ENCODE results near the gene DNAAF5. TPM values are rescaled to one million over a fixed set of nuclear protein-coding genes. Genes with fewer than 3 reads are reported as not detected.
"Not testable (repeated sequence)": the region's sequence is repeated elsewhere in the genome, so short reads cannot be mapped to it uniquely, and the experiment has no call there.

The DNAAF5 gene
- total RNA-seq, 1 experiment from 2014 or later = 122 TPM

DNA sequence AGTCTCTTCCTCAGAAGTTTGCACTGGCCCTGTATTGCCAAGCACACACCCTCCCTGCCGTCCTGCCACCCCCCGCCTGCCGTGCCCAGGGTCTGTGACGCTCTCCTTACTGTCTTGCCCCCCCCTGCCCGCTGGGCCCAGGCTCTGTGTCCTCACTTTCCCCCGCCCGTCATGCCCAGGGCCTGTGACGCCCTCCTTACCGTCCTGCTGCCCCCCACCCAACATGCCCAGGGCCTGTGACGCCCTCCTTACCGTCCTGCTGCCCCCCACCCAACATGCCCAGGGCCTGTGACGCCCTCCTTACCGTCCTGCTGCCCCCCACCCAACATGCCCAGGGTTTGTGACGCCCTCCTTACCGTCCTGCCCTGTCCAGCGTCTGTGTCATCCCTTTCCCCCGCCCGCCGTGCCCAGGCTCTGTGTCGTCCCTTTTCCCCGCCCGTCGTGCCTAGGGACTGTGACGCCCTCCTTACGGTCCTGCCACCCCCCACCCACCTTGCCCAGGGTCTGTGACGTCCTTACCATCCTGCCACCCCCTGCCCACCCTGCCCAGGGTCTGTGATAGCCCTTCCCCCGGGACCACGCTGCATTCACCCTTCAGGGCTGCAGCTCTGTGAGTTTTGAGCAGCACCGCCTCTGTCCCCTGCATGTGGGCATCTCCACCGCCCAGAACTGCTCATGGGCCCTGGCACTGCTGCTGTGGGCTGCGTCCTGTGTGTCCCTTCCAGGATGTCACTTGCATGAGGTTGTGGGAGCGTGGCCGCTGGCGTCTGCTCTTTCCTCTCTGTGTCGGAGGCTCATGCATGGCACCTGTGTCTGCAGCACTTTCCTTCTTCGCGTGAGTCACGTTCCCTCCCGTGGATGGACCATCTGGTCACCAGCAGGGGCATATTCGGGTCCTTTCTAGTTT, 19.9 kb downstream of the DNAAF5 start:
- no peak for DNase-seq (ENCODE audit: low spot score)

DNA sequence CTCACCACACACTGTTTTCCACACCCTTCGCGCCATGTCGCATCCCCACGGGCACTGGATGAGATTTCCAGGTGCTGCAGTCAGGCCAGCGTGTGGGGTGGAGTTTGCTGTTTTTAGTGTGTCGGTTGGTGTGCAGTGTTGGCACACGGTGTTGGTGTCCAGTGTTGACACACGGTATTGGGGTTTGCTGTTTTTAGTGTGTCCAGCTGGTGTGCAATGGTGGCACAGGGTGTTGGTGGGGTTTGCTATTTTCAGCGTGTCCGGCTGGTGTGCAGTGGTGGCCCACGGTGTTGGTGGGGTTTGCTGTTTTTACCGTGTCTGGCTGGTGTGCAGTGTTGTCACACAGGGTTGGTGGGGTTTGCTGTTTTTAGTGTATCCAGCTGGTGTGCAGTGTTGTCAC, 20.7 kb downstream of the DNAAF5 start:
- no peak for DNase-seq (ENCODE audit: low spot score)

DNA sequence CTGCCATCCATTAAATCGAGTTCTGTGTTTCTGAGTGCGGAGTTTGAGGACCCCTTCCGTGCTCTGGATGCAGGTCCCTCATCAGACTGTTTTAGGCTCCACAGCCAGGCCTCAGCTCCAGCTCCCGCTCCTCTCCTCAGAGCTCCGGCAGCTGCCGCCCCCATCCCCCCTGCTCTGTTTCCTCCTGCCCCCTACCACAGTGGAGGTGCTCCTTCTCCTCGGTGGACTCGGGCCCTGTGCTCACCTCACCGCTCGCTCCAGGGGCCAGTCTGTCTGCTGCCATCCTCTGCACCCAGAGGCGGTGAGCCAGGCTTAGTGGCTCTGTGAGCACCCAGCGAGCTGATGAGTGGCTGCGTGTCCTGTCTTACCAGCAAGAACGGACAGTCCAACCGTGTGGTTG, 21.9 kb downstream of the DNAAF5 start:
- no peak for DNase-seq (ENCODE audit: low spot score)

DNA sequence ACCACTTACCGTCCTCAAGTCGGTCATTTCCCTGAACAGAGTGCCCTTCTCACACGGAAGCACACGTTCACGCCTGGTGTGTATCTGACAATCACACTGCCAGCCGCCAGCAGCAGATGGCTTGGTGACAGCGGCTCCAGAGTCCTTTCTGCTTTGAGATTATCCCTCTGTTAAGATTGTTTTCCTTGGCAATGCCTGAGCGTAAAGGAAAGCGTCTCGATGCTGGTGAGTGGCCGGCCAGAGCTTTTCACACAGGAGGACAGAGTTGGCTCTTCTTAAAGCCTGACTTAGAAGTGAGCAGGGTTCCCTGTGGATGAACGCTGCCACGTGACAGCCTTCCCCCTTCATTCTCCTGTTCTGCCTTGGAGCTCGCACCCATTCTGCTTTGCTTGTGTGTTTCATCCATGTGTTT, 22.6 kb downstream of the DNAAF5 start:
- no peak for DNase-seq (ENCODE audit: low spot score)

DNA sequence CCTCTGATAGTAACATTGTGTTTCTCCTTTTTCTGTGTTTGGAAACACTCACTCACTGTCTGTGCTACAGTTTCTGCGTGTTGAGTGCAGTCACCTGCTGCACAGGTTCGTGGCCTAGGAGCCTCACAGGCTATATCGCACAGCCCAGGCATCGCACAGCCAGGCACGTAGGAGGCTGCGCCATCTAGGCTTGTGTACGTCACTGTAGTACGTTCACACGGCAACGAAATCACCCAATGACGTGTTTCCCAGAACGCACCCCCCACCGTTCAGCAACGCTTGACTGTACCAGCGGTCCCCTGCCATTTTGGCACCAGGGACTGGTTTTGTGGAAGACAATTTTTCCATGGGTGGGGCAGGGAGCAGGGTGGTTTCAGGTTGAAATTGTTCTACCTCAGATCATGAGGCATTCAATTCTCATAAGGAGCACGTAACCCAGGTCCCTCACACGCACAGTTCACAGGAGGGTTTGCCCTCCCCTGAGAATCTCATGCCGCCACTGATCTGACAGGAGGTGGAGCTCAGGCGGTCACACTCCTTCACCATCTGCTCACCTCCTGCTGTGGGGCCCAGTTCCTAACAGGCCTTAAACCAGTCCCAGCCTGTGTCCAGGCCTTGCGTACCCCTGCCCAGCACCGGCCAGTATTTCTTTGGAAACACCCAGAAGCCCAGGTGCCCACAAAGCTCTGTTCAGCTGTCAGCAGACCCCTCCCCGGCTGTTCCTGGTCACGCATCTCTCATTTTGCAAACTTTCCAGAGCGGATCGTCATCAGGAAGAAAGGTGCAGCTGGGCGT, 23.8 kb downstream of the DNAAF5 start:
- DNase-seq (ENCODE audit: low spot score) = no peak

DNA sequence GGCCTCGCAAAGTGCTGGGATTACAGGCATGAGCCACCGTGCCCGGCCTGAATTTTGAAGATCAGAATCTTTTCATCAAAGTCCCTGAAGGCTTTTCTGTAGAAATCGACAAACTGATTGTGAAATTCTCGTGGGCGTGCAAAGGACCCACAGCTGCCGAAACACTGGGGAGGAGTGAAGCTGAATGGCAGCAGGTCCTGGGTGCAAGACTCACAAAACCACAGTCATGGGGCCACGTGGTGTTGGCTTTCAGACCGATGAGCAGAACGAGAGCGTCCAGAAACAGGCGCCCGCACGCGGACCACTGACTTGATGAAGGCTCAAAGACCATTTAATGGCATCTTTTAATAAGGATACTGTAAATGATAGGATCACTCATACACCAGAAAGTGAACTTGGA, 25.3 kb downstream of the DNAAF5 start:
- DNase-seq (ENCODE audit: low spot score) = no peak

DNA sequence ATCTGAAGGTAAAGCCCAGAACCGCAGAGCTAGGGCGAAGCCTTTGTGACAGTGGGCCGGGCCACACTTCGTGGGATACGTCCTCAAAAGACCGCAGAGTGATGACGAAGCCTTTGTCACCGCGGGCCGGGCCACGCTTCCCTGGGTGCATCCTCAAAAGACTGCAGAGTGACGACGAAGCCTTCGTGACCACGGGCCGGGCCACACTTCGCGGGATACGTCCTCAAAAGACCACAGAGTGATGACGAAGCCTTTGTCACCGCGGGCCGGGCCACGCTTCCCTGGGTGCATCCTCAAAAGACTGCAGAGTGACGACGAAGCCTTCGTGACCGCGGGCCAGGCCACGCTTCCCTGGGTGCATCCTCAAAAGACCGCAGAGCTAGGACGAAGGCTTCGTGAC, 25.8 kb downstream of the DNAAF5 start:
- not testable (repeated sequence) for DNase-seq (ENCODE audit: low spot score)

DNA sequence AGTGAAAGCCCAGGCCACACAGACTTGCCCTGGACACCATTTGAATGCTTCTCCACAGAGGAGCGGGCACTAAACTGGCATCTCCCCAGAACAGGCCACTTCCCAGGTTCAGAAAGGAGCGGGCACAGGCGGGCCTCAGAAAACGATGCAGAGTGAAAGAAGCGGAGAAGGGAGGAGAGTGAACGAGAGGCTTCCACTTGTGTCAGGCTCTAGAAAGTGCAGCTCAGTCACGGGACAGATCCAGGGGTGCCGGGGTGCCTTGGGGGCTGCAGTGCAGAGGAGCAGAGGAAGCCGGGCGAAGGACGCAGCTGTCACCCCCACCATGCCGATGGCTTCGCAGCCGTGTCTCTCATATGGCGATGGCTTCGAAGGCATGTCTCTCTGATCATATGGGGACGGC, 26.7 kb downstream of the DNAAF5 start:
- DNase-seq (ENCODE audit: low spot score) = no peak

DNA sequence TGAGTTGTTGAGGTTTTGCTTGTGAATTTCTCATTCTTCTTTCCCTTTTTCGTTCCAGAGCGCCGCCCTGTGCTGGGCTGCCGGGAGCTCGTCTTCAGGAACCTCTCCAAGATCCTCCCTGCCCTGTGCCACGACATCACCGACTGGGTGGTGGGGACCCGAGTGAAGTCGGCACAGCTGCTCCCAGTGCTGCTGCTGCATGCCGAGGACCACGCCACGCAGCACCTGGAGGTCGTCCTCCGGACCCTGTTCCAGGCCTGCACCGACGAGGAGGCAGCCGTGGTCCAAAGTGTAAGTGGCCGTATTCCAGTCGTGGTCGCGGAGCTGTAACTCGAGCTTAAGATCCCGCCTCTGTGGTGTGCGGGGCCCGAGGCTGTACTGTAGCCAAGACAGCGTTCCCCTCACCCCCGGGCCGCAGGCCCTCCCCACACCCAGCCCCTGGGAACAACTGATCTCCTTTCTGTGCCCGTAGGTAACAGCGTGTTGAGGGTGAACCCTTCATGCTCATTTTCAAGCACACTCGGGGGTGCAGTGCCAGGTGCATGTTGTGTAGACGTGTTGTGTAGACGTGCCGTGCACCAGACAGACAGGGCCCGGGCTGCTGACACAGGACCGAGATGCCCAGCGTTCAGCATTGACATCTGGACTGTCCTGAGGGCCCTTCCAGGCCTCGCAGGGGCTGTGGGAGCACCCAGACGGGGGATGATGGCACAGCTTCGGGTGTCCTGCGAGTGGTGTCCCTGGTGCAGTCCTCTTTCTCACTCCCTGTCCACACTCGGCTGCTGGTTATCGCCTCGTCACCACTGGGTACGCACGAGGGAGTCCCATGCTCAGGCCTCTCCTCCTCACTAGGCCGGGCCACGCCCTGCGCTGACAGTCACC, 28.3 kb downstream of the DNAAF5 start:
- no peak for DNase-seq (ENCODE audit: low spot score)

DNA sequence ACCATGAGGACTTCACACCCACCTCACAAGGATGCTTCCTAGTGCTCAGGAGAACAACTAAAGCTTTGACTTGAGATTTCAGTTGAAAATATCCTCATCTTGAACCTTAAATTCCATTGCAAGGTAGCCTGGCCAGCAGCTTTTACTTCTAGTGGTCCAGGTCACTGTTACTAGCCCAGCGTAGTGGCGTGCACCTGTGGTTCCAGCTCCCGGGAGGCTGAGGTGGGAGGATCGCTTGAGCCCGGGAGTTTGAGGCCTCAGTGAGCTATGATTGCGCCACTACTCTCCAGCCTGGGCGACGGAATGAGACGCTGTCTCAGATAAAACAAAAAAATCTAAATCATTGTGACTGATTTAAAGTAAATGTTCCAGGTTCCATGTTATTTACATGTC, 28.9 kb downstream of the DNAAF5 start:
- no peak for DNase-seq (ENCODE audit: low spot score)

DNA sequence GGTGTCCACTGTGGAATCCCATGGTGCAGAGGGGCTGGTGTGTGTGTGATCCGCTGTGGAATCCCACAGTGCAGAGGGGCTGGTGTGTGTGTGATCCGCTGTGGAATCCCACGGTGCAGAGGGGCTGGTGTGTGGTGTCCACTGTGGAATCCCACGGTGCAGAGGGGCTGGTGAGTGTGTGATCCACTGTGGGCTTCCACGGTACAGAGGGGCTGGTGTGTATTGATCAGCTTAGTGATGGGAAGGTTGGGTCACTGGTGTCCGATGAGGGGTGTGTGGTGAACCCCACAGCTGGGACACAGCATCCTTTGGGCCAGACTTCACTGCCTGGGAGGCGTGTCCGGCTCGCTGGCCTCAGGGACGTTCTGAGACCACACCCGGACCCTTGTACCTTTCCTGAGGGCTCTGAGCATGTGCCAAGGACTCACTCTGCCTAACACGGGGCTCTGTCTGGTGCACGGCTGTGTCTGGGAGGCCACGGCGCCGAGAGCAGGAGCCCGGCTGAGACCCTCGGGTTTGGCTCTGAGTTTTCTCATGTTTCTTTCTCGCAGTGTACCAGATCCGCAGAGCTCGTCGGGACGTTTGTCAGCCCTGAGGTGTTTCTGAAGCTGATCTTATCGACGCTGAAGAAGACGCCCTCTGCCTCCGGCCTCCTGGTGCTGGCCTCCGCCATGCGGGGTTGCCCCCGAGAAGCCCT, 29.9 kb downstream of the DNAAF5 start:
- no peak for DNase-seq (ENCODE audit: low spot score)

DNA sequence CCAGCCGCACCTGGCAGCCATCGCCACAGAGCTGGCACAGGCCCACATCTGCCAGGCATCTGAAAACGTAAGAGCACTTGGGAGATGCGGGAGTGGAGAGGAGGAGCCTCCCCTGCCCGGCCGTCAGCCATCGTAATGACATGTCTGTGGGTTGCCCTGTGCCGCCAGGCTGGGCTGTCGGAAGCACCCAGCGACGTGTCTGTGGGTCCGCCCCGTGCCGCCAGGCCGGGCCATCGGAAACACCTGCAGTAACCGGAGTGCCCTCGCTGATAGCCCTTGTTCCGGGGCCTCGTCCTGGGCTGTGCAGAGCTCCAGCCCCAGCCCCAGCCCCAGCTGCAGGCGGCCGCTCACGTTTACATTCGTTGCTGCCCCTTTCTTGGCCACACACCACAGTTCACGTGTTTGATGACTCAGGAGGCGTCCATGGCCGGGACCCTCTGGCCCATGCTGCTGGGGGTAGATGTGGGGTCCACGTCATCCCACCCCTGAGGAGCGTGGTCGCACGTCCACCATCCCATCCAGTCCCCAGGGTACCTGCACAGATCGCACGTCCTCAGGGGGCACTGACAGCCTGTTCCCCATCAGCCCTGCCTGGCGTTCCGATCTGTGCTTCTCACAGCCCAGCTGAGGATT, 30.5 kb downstream of the DNAAF5 start:
- no peak for DNase-seq (ENCODE audit: low spot score)

DNA sequence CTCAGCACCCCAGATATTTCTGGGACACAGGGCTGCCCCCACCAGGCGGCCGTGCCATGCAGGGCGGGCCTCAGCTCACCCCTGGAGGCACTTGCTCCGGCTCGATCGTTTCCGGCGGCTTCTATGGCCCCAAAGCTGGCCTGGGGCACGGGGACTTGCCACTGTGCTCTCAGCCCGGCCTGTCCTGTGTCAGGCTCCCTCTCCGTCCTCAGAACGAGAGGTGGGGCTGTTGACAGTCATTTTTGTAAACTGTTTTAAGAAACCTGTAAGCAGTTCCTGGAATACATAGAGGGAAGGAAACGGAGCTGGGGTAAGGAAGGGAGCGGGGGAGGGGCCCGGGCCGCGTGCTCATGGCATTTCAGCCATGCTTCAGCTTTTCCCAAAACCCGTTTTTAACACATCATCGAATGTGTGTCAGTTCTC, 31.3 kb downstream of the DNAAF5 start:
- DNase-seq (ENCODE audit: low spot score) = no peak

DNA sequence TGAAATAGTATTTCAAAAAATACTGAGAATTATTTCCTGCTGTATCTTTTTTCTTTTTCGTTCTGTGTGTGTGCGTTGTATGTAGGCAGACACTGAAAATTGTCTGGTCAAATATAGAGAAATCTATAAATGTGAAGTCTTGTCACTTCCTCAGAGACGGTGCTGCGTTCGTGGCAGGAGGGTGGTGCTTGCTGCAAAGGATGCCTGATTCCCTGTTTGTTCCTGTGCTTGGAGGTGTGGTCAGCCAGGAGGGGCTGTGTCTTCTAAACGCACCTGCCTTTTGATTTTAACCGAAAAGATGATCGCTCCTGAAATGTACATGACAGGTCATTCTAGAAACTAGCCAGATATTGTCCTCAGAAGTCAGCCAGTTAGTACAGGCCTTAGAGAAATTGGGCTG, 33.1 kb downstream of the DNAAF5 start:
- no peak for DNase-seq (ENCODE audit: low spot score)

DNA sequence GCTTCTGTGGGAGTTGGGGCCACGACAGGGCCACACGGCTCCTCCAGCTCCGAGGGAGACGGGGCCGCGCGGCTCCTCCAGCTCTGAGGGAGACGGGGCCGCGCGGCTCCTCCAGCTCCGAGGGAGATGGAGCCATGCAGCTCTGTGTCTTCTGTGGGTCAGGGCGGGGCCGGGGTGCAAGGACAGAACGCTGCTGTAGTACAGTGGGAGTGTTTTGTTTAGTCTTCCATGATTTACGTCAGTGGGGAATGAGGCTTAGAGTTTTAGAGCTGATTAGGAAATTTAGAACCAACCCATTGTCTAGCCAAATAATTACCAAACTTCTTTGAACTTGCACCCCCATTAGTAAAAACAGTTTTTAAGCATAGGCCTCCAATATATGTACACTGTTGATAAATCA, 33.5 kb downstream of the DNAAF5 start:
- no peak for DNase-seq (ENCODE audit: low spot score)

DNA sequence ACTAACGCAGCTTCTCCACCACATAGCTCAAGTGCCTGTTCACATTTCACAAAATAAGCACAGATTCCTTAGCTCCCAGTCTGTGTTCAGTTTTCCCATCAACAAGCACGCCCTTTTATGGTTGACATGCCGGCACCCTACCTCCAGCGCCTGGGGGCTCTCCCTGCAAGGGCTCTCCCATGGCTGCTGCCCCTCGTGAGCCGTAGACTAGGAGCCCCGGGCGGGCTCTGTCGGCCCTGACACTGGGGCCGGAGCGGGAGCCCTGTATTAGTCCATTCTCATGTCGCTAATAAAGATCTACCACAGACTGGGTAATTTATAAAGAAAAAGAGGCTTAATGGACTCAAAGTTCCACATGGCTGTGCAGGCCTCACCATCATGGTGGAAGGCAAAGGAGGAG, 34.6 kb downstream of the DNAAF5 start:
- DNase-seq (ENCODE audit: low spot score) = no peak

DNA sequence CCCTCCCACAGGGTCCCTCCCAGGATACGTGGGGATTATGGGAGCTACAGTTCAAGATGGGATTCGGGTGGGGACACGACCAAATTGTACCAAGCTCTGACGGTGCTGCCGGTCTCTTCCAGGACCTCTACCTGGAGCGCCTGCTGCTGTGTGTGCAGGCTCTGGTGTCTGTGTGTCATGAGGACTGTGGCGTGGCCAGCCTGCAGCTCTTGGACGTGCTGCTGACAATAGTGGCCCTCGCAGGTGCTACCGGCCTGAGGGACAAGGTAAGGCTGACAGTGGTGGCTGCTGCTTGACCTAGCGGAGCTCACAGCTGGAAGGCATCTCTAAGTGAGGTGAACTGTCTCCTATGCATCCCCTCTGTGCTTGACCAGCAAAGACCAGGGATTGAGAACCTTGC, 35.1 kb downstream of the DNAAF5 start:
- no peak for DNase-seq (ENCODE audit: low spot score)

DNA sequence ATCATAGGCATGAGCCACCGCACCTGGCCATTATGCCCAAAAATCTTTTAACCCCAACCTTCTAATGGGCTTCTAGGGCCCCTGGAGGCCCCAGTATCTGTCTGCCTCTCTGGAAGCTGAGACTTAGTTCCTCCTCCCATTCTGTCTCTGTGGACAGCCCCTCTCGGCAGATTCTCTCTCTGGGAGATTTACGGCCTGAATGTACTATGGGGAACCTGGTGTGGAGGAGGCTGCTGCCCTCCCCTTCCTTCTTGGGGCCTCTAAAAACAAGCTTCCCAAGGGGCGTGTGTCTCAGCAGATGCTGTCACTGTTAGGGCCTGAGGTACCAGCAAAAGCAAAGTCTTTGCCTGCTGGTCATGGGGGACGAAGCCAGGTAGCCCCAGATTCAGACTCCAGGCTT, 36.4 kb downstream of the DNAAF5 start:
- no peak for DNase-seq (ENCODE audit: low spot score)

DNA sequence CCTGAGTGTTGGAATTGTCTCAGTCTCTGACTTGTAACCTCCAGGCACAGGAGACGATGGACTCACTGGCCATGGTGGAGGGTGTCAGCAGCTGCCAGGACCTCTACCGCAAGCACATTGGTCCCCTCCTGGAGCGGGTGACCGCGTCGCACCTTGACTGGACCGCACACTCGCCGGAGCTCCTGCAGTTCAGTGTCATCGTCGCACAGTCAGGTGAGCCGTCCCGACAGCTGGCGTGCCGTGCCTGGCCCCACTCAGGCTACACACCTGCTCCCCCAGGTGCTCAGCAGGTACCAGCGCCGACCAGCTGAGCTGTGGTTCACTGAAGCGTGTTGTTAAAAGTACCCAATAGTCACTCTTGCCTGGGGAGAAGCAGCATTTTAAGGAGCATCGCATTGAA, 37.3 kb downstream of the DNAAF5 start:
- no peak for DNase-seq (ENCODE audit: low spot score)

DNA sequence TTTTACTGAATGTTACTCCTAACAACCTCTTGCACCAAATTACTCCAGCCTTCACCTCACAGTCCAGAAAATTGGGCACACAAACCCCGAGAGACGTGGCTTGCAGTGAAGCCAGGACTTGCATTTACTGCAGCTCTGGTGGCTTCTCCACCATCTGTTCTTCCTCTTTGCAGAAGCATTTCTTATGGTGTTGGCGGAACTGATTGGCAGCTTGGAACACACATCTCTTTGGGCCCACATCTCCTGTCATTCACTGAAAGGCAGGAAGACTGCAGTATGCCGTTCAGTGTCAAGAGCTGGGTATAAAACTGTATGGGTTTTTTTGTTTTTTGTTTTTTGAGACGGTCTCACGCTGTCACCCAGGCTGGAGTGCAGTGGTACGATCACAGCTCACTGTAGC, 38.9 kb downstream of the DNAAF5 start:
- no peak for DNase-seq (ENCODE audit: low spot score)

DNA sequence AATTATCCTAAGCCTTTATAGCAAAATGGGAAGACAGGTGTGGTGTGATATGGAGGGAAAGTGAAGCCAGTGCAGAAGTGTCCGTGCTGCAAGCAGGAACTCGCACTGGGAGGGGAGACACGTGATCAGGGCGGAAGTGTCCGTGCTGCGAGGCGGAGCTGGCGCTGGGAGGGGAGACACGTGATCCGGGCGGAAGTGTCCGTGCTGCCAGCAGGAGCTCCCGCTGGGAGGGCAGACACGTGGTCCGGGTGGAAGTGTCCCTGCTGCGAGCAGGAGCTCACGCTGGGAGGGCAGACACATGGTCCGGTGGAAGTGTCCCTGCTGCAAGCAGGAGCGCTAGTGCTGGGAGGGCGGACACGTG, 41.1 kb downstream of the DNAAF5 start:
- DNase-seq (ENCODE audit: low spot score) = no peak

Measured in HT-29 (cell line).